Heart left ventricle (tissue), 13 donors: ENCODE measurements around the gene LENG9.

Source experiments
- POLR2A ChIP-seq, 2 donors: fragments of 450-650 bp; IDR thresholded peaks; one replicate each; pipeline ENCODE4 v1.6.1; 2017; ENCODE audit warnings: antibody characterized with exemption in 2 of 2, mild to moderate bottlenecking in 2 of 2, moderate library complexity in 2 of 2
- TF ChIP-seq, protein P1 (sequence below), 12 donors: fragments of 200-600 bp; sonication (generic) in 4 of 12; IDR thresholded peaks; one replicate each; pipeline versions ENCODE4 v1.5.0 to v1.8.0; 2018 to 2022; ENCODE audit warnings: antibody characterized with exemption in 12 of 12, mild to moderate bottlenecking in 5 of 12
- donor health status: ischemic (EF 13 %, LVEDD 7.1; RV severe dilation, severe dysfunction).
- donor health status: DM: no; HTN: yes; CAD: no.
- donor health status: DM: no; HTN: no; CAD: no.
- donor health status: ischemic (EF 25% LVEDD 6.9; RV normal size, moderate dysfunction).
- donor health status: ischemic (EF 25% LVEDD 5.7; RV mildly dilated, moderate dysfunction).
- donor health status: ischemic (EF 35%, LVEDD 5.7; RV mildly dilated, moderate dysfunction).
- donor health status: nonischemic (EF 11% LVEDD 7.7; RV severe dilation, severe dysfunction).
- donor health status: DM: yes; HTN: yes; CAD: no.
- donor health status: PGD.
- donor health status: ischemic (EF 29% LVEDD 5.4; RV normal size, mild dysfunction).
- donor health status: nonischemic (EF 23%, LVEDD 6.1; RV moderate dilation, normal function).

DNA sequence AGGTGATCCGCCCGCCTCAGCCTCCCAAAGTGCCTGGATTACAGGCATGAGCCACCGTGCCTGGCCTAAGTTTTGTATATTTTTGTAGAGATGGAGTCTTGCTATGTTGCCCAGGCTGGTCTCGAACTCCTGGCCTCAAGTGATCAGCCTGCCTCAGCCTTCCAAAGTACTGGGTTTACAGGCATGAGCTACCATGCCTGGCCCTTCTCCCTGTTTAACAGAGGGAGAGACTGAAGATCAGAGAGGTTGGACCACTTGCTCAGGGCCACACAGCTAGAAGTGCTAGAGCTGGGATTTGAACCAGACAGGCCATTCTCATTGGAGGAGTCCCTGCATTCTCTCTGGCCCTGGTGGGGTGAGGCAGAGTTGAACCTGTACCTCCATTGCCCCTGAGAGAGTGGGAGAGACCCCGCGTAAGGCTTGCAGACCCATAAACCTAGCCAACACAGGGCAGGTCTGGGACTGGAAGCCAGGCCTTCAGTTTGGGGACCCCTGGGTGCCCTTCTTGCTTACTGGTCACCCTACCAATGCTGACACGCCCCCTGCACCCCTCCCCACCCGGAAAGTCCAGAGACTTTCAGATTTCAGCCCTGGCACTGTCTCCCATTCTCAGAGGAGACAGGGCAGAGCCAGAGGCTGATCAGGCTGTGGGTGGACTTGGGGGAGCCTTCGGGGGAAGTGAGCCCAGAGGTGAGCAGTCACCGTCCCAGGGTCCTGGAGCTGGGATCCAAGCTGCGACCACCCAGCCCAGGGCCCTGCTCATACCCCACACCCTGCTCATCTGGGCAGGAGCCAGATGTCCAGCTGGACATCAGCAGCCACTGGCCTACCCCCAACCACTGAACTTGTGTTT, 35.0 kb downstream of the LENG9 start:
- TF ChIP-seq, protein P1, sequence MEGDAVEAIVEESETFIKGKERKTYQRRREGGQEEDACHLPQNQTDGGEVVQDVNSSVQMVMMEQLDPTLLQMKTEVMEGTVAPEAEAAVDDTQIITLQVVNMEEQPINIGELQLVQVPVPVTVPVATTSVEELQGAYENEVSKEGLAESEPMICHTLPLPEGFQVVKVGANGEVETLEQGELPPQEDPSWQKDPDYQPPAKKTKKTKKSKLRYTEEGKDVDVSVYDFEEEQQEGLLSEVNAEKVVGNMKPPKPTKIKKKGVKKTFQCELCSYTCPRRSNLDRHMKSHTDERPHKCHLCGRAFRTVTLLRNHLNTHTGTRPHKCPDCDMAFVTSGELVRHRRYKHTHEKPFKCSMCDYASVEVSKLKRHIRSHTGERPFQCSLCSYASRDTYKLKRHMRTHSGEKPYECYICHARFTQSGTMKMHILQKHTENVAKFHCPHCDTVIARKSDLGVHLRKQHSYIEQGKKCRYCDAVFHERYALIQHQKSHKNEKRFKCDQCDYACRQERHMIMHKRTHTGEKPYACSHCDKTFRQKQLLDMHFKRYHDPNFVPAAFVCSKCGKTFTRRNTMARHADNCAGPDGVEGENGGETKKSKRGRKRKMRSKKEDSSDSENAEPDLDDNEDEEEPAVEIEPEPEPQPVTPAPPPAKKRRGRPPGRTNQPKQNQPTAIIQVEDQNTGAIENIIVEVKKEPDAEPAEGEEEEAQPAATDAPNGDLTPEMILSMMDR (IDR thresholded peaks at IDR 0.05): no peak
- TF ChIP-seq POLR2A (IDR thresholded peaks at IDR 0.05): no peak
